Measurements from ENCODE around the gene IRS2. TPM values are rescaled to one million over a fixed set of nuclear protein-coding genes. Genes with fewer than 3 reads are reported as not detected.
A peak's percentile ranks its signal among the peaks of the same experiment; 100 is the strongest.

The IRS2 gene
- total RNA-seq, 2 experiments from 2014 or later, result 3.4 to 4.2 TPM

- no peaks in the 10 kb centered on the region for H3K27me3 Mint-ChIP-seq
- no peaks in the 10 kb centered on the region for H3K9me3 Mint-ChIP-seq
- H3K4me1 Mint-ChIP-seq, result peaks cover 18% of the 10 kb centered on the region
- ChIA-PET POLR2A (no interaction called here), CTCF (interaction anchor here (1.8 kb wide), 1 partner anchor 18 kb away, joined by 4 read pairs; no protein-coding TSS in a partner anchor)
- no peak overlapping the region for H3K27ac Mint-ChIP-seq
- no peak overlapping the region for H3K4me3 Mint-ChIP-seq
- H3K36me3 Mint-ChIP-seq (ENCODE audit: low read depth), result peaks cover 2% of the 10 kb centered on the region
- DNase-seq, result no peak
Observed at GRCh38 chr13:109768616-109769015, 17.8 kb downstream of the IRS2 start.

GRCh38 chr13:109768176-109768575 lies 18.2 kb downstream of the IRS2 start:
- H3K9me3 Mint-ChIP-seq, result no peaks in the 10 kb centered on the region
- CTCF ChIA-PET, result no interaction called here
- POLR2A ChIA-PET, result no interaction called here
- H3K4me3 Mint-ChIP-seq, result no peak overlapping the region
- peaks cover 15% of the 10 kb centered on the region for H3K4me1 Mint-ChIP-seq
- no peak overlapping the region for H3K27ac Mint-ChIP-seq
- DNase-seq, result no peak
- peaks cover 2% of the 10 kb centered on the region for H3K36me3 Mint-ChIP-seq (ENCODE audit: low read depth)
- no peaks in the 10 kb centered on the region for H3K27me3 Mint-ChIP-seq

GRCh38 chr13:109767023-109767422 lies 19.4 kb downstream of the IRS2 start:
- CTCF ChIA-PET, result no interaction called here
- no peak overlapping the region for H3K27ac Mint-ChIP-seq

GRCh38 chr13:109764470-109765291 lies 21.7 kb downstream of the IRS2 start:
- ChIA-PET POLR2A (no interaction called here), CTCF (no interaction called here)
- Mint-ChIP-seq H3K27me3 (no peaks in the 10 kb centered on the region), H3K4me1 (peaks cover 16% of the 10 kb centered on the region), H3K9me3 (no peaks in the 10 kb centered on the region), H3K27ac (peak overlapping the region; percentile 32), H3K4me3 (no peak overlapping the region), H3K36me3 (ENCODE audit: low read depth) (peaks cover 2% of the 10 kb centered on the region)
- DNase-seq, result peak; percentile 33

More at GRCh38 chr13:109767023-109767422, 19.4 kb downstream of the IRS2 start:
- Mint-ChIP-seq H3K4me1 (peaks cover 15% of the 10 kb centered on the region), H3K9me3 (no peaks in the 10 kb centered on the region), H3K4me3 (no peak overlapping the region), H3K27me3 (no peaks in the 10 kb centered on the region), H3K36me3 (ENCODE audit: low read depth) (peaks cover 2% of the 10 kb centered on the region)
- DNase-seq, result no peak
- POLR2A ChIA-PET, result no interaction called here

- DNase-seq, result no peak
- ChIA-PET POLR2A (no interaction called here), CTCF (no interaction called here)
- H3K36me3 Mint-ChIP-seq (ENCODE audit: low read depth), result peaks cover 2% of the 10 kb centered on the region
- no peaks in the 10 kb centered on the region for H3K9me3 Mint-ChIP-seq
- no peaks in the 10 kb centered on the region for H3K27me3 Mint-ChIP-seq
- no peak overlapping the region for H3K4me3 Mint-ChIP-seq
- H3K4me1 Mint-ChIP-seq, result peaks cover 13% of the 10 kb centered on the region
- H3K27ac Mint-ChIP-seq, result no peak overlapping the region
Observed at GRCh38 chr13:109764045-109764444, 22.3 kb downstream of the IRS2 start.

GRCh38 chr13:109762791-109763190 lies 23.6 kb downstream of the IRS2 start:
- POLR2A ChIA-PET, result no interaction called here
- H3K27me3 Mint-ChIP-seq, result no peaks in the 10 kb centered on the region
- peaks cover 13% of the 10 kb centered on the region for H3K4me1 Mint-ChIP-seq
- CTCF ChIA-PET, result no interaction called here
- peaks cover 2% of the 10 kb centered on the region for H3K36me3 Mint-ChIP-seq (ENCODE audit: low read depth)
- H3K4me3 Mint-ChIP-seq, result no peak overlapping the region
- no peak for DNase-seq
- H3K9me3 Mint-ChIP-seq, result no peaks in the 10 kb centered on the region
- no peak overlapping the region for H3K27ac Mint-ChIP-seq

- ChIA-PET POLR2A (no interaction called here), CTCF (no interaction called here)
- H3K9me3 Mint-ChIP-seq, result no peaks in the 10 kb centered on the region
- H3K27ac Mint-ChIP-seq, result no peak overlapping the region
- no peak overlapping the region for H3K4me3 Mint-ChIP-seq
- peaks cover 13% of the 10 kb centered on the region for H3K4me1 Mint-ChIP-seq
- peaks cover 1% of the 10 kb centered on the region for H3K36me3 Mint-ChIP-seq (ENCODE audit: low read depth)
- DNase-seq, result no peak
- H3K27me3 Mint-ChIP-seq, result no peaks in the 10 kb centered on the region
Observed at GRCh38 chr13:109761695-109762094, 24.7 kb downstream of the IRS2 start.

- Mint-ChIP-seq H3K27ac (no peak overlapping the region), H3K4me1 (peaks cover 11% of the 10 kb centered on the region), H3K36me3 (ENCODE audit: low read depth) (no peaks in the 10 kb centered on the region), H3K9me3 (no peaks in the 10 kb centered on the region), H3K27me3 (no peaks in the 10 kb centered on the region), H3K4me3 (no peak overlapping the region)
- CTCF ChIA-PET, result interaction anchor here (0.7 kb wide), 1 partner anchor 800 kb away, joined by 4 read pairs; no protein-coding TSS in a partner anchor
- DNase-seq, result no peak
- POLR2A ChIA-PET, result no interaction called here
Observed at GRCh38 chr13:109760951-109761350, 25.4 kb downstream of the IRS2 start.

- POLR2A ChIA-PET, result no interaction called here
Observed at GRCh38 chr13:109760402-109760801, 26.0 kb downstream of the IRS2 start.

GRCh38 chr13:109759609-109760008 lies 26.8 kb downstream of the IRS2 start:
- no peaks in the 10 kb centered on the region for H3K36me3 Mint-ChIP-seq (ENCODE audit: low read depth)
- no peaks in the 10 kb centered on the region for H3K27me3 Mint-ChIP-seq
- peaks cover 5% of the 10 kb centered on the region for H3K4me1 Mint-ChIP-seq
- ChIA-PET POLR2A (no interaction called here), CTCF (no interaction called here)
- DNase-seq, result no peak
- H3K4me3 Mint-ChIP-seq, result no peak overlapping the region
- no peak overlapping the region for H3K27ac Mint-ChIP-seq
- H3K9me3 Mint-ChIP-seq, result no peaks in the 10 kb centered on the region

More at GRCh38 chr13:109760402-109760801, 26.0 kb downstream of the IRS2 start:
- no peak overlapping the region for H3K27ac Mint-ChIP-seq
- H3K4me1 Mint-ChIP-seq, result peaks cover 11% of the 10 kb centered on the region
- CTCF ChIA-PET, result no interaction called here
- no peak overlapping the region for H3K4me3 Mint-ChIP-seq
- no peaks in the 10 kb centered on the region for H3K36me3 Mint-ChIP-seq (ENCODE audit: low read depth)
- H3K9me3 Mint-ChIP-seq, result no peaks in the 10 kb centered on the region
- no peak for DNase-seq
- H3K27me3 Mint-ChIP-seq, result no peaks in the 10 kb centered on the region

- Mint-ChIP-seq H3K27ac (no peak overlapping the region), H3K4me1 (peaks cover 2% of the 10 kb centered on the region), H3K27me3 (no peaks in the 10 kb centered on the region), H3K4me3 (no peak overlapping the region), H3K9me3 (no peaks in the 10 kb centered on the region), H3K36me3 (ENCODE audit: low read depth) (peaks cover 2% of the 10 kb centered on the region)
- DNase-seq, result no peak
- ChIA-PET POLR2A (no interaction called here), CTCF (interaction anchor here (0.7 kb wide), 1 partner anchor 9 kb away, joined by 3 read pairs; no protein-coding TSS in a partner anchor)
Observed at GRCh38 chr13:109758937-109759480, 27.4 kb downstream of the IRS2 start.

- POLR2A ChIA-PET, result no interaction called here
Observed at GRCh38 chr13:109756778-109757177, 29.6 kb downstream of the IRS2 start.

GRCh38 chr13:109755997-109756396 lies 30.4 kb downstream of the IRS2 start:
- Mint-ChIP-seq H3K9me3 (no peaks in the 10 kb centered on the region), H3K4me3 (no peak overlapping the region), H3K27ac (no peak overlapping the region), H3K27me3 (no peaks in the 10 kb centered on the region), H3K4me1 (no peaks in the 10 kb centered on the region), H3K36me3 (ENCODE audit: low read depth) (peaks cover 4% of the 10 kb centered on the region)
- ChIA-PET POLR2A (interaction anchor here (0.6 kb wide), 1 partner anchor 23 kb away, joined by 6 read pairs; no protein-coding TSS in a partner anchor), CTCF (no interaction called here)
- no peak for DNase-seq

More at GRCh38 chr13:109756778-109757177, 29.6 kb downstream of the IRS2 start:
- Mint-ChIP-seq H3K4me1 (no peaks in the 10 kb centered on the region), H3K4me3 (no peak overlapping the region), H3K36me3 (ENCODE audit: low read depth) (peaks cover 4% of the 10 kb centered on the region), H3K27ac (no peak overlapping the region), H3K9me3 (no peaks in the 10 kb centered on the region), H3K27me3 (no peaks in the 10 kb centered on the region)
- CTCF ChIA-PET, result no interaction called here
- DNase-seq, result no peak
